ENCODE measurements around the gene NUP85.

GRCh38 chr17:75267153-75267410 is 61.6 kb downstream of the NUP85 start:
- TF ChIP-seq, protein P1, sequence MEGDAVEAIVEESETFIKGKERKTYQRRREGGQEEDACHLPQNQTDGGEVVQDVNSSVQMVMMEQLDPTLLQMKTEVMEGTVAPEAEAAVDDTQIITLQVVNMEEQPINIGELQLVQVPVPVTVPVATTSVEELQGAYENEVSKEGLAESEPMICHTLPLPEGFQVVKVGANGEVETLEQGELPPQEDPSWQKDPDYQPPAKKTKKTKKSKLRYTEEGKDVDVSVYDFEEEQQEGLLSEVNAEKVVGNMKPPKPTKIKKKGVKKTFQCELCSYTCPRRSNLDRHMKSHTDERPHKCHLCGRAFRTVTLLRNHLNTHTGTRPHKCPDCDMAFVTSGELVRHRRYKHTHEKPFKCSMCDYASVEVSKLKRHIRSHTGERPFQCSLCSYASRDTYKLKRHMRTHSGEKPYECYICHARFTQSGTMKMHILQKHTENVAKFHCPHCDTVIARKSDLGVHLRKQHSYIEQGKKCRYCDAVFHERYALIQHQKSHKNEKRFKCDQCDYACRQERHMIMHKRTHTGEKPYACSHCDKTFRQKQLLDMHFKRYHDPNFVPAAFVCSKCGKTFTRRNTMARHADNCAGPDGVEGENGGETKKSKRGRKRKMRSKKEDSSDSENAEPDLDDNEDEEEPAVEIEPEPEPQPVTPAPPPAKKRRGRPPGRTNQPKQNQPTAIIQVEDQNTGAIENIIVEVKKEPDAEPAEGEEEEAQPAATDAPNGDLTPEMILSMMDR (IDR thresholded peaks at IDR 0.05; ENCODE audit: low read depth, low read length, missing input control) = no peak
- TF ChIP-seq FOXA2 (IDR thresholded peaks at IDR 0.05) (no peak), GABPA (IDR thresholded peaks at IDR 0.05 in 1 of 2, conservative IDR thresholded peaks at IDR 0.05 in 1 of 2) (no peak), YY1 (IDR thresholded peaks at IDR 0.05) (no peak)
- TF ChIP-seq, protein P2, sequence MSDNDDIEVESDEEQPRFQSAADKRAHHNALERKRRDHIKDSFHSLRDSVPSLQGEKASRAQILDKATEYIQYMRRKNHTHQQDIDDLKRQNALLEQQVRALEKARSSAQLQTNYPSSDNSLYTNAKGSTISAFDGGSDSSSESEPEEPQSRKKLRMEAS (IDR thresholded peaks at IDR 0.05) = no peak
- TF ChIP-seq, protein P3, sequence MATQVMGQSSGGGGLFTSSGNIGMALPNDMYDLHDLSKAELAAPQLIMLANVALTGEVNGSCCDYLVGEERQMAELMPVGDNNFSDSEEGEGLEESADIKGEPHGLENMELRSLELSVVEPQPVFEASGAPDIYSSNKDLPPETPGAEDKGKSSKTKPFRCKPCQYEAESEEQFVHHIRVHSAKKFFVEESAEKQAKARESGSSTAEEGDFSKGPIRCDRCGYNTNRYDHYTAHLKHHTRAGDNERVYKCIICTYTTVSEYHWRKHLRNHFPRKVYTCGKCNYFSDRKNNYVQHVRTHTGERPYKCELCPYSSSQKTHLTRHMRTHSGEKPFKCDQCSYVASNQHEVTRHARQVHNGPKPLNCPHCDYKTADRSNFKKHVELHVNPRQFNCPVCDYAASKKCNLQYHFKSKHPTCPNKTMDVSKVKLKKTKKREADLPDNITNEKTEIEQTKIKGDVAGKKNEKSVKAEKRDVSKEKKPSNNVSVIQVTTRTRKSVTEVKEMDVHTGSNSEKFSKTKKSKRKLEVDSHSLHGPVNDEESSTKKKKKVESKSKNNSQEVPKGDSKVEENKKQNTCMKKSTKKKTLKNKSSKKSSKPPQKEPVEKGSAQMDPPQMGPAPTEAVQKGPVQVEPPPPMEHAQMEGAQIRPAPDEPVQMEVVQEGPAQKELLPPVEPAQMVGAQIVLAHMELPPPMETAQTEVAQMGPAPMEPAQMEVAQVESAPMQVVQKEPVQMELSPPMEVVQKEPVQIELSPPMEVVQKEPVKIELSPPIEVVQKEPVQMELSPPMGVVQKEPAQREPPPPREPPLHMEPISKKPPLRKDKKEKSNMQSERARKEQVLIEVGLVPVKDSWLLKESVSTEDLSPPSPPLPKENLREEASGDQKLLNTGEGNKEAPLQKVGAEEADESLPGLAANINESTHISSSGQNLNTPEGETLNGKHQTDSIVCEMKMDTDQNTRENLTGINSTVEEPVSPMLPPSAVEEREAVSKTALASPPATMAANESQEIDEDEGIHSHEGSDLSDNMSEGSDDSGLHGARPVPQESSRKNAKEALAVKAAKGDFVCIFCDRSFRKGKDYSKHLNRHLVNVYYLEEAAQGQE (IDR thresholded peaks at IDR 0.05) = no peak

Data from liver (tissue), 3 donors.